ENCODE measurements around the gene FAM13C.

The FAM13C gene

DNA sequence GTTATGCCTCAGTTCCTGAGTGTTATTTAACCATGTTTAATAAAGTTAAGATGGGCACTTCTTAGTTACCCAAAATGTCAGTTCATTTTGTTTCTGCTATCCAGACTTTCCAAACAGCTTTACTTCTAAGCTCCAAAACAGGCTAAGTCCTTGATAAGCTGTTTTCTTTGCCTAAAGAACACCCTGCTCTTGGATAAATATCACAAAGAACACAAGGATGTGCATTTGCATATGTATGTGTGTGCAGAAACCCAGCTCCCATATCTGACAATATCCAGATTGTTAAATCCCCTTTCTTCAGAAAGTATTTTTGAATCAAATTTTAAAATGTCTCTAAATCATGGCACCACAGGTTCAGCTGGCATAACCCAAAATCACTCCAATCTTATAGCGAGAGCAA lies 19.6 kb downstream of the FAM13C start:
- no peak for DNase-seq (ENCODE audit: extremely low read depth, low read depth)
- TF ChIP-seq, protein P1, sequence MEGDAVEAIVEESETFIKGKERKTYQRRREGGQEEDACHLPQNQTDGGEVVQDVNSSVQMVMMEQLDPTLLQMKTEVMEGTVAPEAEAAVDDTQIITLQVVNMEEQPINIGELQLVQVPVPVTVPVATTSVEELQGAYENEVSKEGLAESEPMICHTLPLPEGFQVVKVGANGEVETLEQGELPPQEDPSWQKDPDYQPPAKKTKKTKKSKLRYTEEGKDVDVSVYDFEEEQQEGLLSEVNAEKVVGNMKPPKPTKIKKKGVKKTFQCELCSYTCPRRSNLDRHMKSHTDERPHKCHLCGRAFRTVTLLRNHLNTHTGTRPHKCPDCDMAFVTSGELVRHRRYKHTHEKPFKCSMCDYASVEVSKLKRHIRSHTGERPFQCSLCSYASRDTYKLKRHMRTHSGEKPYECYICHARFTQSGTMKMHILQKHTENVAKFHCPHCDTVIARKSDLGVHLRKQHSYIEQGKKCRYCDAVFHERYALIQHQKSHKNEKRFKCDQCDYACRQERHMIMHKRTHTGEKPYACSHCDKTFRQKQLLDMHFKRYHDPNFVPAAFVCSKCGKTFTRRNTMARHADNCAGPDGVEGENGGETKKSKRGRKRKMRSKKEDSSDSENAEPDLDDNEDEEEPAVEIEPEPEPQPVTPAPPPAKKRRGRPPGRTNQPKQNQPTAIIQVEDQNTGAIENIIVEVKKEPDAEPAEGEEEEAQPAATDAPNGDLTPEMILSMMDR (IDR thresholded peaks at IDR 0.05; ENCODE audit: low read depth, low read length): no peak

DNA sequence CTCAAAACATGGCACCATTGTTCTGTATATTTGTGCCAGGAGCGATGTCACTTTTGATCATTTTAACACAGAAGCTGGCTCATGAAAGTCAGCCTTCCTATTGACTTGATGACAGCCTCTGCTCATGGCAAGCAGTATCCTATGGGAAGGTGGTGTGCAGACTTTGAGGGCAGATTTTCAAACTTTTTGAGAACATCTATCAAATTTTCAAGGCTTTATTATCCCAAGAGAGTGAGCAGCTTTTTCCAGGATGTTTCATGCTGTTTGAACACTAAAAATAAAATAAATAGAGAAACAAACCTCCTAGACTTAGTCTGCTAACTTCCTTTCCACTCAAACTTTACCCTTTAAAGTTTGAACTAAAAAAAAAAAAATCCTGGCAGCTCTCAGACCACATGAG lies 20.3 kb downstream of the FAM13C start:
- DNase-seq (ENCODE audit: extremely low read depth, low read depth): no peak
- TF ChIP-seq, protein P1 (IDR thresholded peaks at IDR 0.05; ENCODE audit: low read depth, low read length): no peak

DNA sequence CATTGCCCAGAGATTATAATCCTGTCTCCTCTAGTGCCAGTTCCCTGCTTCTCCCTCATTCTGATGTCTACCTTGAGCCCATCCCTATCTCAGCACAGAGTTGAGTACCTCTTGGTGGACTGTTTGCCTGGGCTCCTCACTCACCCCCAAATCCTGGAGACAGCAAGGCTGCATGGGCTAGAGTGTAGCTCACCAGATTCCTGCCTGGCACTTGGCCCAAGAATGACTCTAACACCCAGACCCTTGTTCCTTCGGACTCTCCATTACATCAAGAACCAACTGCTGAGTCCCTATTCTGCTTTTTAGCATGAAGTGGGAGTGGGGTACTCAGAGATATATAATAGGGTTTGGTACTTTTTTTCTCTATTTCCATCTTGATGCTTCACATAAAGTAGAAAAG lies 22.1 kb downstream of the FAM13C start:
- TF ChIP-seq, protein P1 (IDR thresholded peaks at IDR 0.05; ENCODE audit: low read depth, low read length): no peak
- no peak for DNase-seq (ENCODE audit: extremely low read depth, low read depth)

DNA sequence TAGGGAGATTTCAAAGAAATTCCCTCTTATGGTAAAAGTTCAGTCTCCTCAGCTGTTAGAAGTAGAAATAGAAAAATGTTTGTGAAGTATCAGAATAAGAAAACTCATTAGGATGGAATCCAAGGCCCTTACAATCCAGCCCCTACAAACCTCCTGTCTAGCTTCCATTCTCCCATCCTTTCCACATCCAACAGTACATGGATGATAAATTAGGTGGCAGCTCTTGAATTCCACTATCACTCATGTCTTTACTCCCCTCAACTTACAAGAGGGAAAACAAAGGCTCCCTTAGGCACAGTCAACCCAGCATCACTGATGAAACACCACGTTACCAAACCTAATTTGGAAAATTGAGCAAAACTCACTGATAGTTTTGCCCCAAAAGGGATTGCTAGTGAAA lies 23.0 kb downstream of the FAM13C start:
- TF ChIP-seq, protein P1 (IDR thresholded peaks at IDR 0.05; ENCODE audit: low read depth, low read length): no peak
- DNase-seq (ENCODE audit: extremely low read depth, low read depth): no peak

GRCh38 chr10:59337201-59337652 lies 25.1 kb downstream of the FAM13C start:
- DNase-seq (ENCODE audit: extremely low read depth, low read depth): peak; percentile 3
- TF ChIP-seq, protein P1 (IDR thresholded peaks at IDR 0.05; ENCODE audit: low read depth, low read length): no peak

GRCh38 chr10:59336632-59337031 lies 25.7 kb downstream of the FAM13C start:
- TF ChIP-seq, protein P1 (IDR thresholded peaks at IDR 0.05; ENCODE audit: low read depth, low read length): no peak
- no peak for DNase-seq (ENCODE audit: extremely low read depth, low read depth)

DNA sequence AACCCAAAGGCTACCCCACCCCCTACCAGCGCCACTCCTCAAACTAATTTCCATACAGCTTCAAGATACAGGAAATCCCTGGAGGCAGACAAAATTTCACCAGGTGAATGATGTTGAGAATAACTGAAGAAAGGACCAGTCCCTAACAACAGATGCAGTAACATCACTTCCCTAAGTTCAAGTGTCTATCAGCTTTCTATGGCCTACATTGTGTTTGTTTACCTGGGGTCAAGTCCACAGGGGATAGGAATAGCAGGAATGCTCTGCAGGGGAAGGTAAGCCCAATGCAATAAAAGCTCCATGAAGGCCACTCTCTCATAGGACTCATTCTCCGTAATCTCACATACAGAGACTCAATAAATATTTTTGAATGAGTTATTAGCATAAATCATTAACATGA lies 26.9 kb downstream of the FAM13C start:
- TF ChIP-seq, protein P1 (IDR thresholded peaks at IDR 0.05; ENCODE audit: low read depth, low read length): no peak
- DNase-seq (ENCODE audit: extremely low read depth, low read depth): no peak
